ENCODE results near the gene SPEN. TPM values are rescaled to one million over a fixed set of nuclear protein-coding genes. Genes with fewer than 3 reads are reported as not detected.

Gene SPEN
- total and polyA plus RNA-seq, 10 of the 15 experiments (the other 5 are each of a cell fraction or from before 2014, with no cell fraction given), result 5.2 to 58.7 (median 20.1) TPM

DNA sequence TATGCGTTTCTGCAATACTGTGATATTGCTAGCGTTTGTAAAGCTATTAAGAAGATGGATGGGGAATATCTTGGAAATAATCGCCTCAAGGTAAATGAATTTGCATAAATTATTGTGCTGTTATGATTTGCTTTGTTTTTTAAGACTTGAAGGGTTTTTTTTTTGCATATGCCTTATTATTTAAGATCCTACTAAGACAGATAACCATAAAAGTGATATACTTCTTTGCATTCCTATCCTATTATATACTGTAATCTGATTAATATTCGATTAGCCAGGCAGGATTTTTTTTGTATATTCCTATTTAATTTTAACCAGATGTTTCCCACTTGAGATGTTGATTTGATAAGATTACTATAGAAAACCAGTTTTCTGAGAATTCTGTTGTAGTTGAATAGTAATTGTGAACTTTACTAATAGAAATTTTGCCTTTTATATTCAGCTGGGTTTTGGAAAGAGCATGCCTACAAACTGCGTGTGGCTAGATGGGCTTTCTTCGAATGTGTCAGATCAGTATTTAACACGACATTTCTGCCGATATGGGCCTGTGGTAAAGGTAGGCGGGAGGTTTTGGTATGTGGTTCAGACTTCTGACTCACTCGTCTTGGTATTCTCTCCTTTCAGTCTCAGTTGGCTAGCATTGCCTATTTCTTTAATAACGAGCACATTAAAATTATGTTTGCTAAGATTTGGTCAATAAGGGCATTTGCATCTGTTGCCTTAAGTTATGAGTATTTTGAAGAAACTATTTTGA is 71.6 kb downstream of the SPEN start:
- BruUV-seq (replicated peaks), result no TSS peak
- intact Hi-C loops (cut with micrococcal nuclease; ENCODE audit: unreplicated experiment) (loop anchor here (10.0 kb wide), 1 partner anchor 104 kb away; no protein-coding TSS in a partner anchor), in situ Hi-C loops (cut with MboI) (no loop called here)
- no peaks in the 10 kb centered on the region for H3K9me3 ChIP-seq (replicated peaks; ENCODE audit: control insufficient read depth, insufficient read depth, low read length)
- H3K9ac ChIP-seq (ENCODE audit: control insufficient read depth, insufficient read depth, low read length), result no peak overlapping the region
- no peaks in the 10 kb centered on the region for H4K20me1 ChIP-seq (ENCODE audit: control insufficient read depth, insufficient read depth)
- ChIA-PET SMC1A (ENCODE audit: uncharacterized antibody, unreplicated experiment) (interaction anchor here (0.9 to 1.6 kb wide), 2 partner anchors 8 to 104 kb away, joined by 3 to 6 read pairs; no protein-coding TSS in a partner anchor), POLR2A (interaction anchor here (0.6 to 1.0 kb wide), 2 partner anchors 9 to 45 kb away, joined by 3 read pairs; no protein-coding TSS in a partner anchor), CTCF (interaction anchor here (0.6 to 1.3 kb wide), 4 partner anchors 24 to 127 kb away, joined by 3 to 6 read pairs (median 3); no protein-coding TSS in a partner anchor), RAD21 (ENCODE audit: unreplicated experiment) (interaction anchor here (1.2 kb wide), 1 partner anchor 103 kb away, joined by 5 read pairs; no protein-coding TSS in a partner anchor)
- H3K36me3 ChIP-seq (ENCODE audit: control insufficient read depth in 2 of 2, insufficient read depth in 2 of 2, low read length in 1 of 2), result peaks cover 5 to 39% of the 10 kb centered on the region in 2 experiments
- H3K4me3 ChIP-seq, result no peak overlapping the region
- FAIRE-seq, result peak; percentile 94
- WGBS (ENCODE audit: insufficient coverage, insufficient replicate concordance, low lambda C conversion rate, missing lambda C conversion rate), result 14% methylated on average over 11 of the region's 11 CpGs
- no peak overlapping the region for H3K4me2 ChIP-seq (ENCODE audit: control insufficient read depth, insufficient read depth)
- ATAC-seq, result peak; percentile 93
- peaks cover 14% of the 10 kb centered on the region for H3K79me2 ChIP-seq (ENCODE audit: control insufficient read depth, insufficient read depth, low read length)
- peaks cover 33% of the 10 kb centered on the region for H3K4me1 ChIP-seq (ENCODE audit: control insufficient read depth, insufficient read depth, low read length)
- peak; percentile 70 for DNase-seq (ENCODE audit: low read depth, low spot score)
- H3K27ac ChIP-seq (ENCODE audit: control insufficient read depth, insufficient read depth), result no peak overlapping the region
- no peak overlapping the region for H2AFZ ChIP-seq (ENCODE audit: control insufficient read depth, low read depth, low read length)
- no peaks in the 10 kb centered on the region for H3K27me3 ChIP-seq (replicated peaks in 1 of 2; ENCODE audit: control insufficient read depth in 2 of 2, insufficient read depth in 2 of 2, low read length in 1 of 2)
- no peak for TF ChIP-seq ZSCAN29 (IDR thresholded peaks at IDR 0.05)
- TF ChIP-seq MTA2 (IDR thresholded peaks at IDR 0.05; ENCODE audit: low read depth), result peak; percentile 77
- no peak for TF ChIP-seq SMAD1 (IDR thresholded peaks at IDR 0.05; ENCODE audit: low read depth, partially characterized antibody)
- TF ChIP-seq RFX5 (IDR thresholded peaks at IDR 0.05; ENCODE audit: low read depth, low read length), result no peak
- TF ChIP-seq POLR2AphosphoS5 (IDR thresholded peaks at IDR 0.05; ENCODE audit: low read length), result no peak
- no peak for TF ChIP-seq CEBPB (IDR thresholded peaks at IDR 0.05; ENCODE audit: borderline replicate concordance in 1 of 2, low read depth in 2 of 2, low read length in 2 of 2)
- no peak for TF ChIP-seq MXI1 (IDR thresholded peaks at IDR 0.05; ENCODE audit: low read depth, low read length)
- TF ChIP-seq SP1 (IDR thresholded peaks at IDR 0.05; ENCODE audit: low read depth, low read length), result no peak
- no peak; the same call in 1 of the 2 replicates for TF ChIP-seq BMI1 (IDR thresholded peaks at IDR 0.05; ENCODE audit: borderline replicate concordance)
- no peak for TF ChIP-seq NR2C2 (IDR thresholded peaks at IDR 0.05; ENCODE audit: borderline replicate concordance, control insufficient read depth, insufficient read length, low read depth)
- TF ChIP-seq NFIC (IDR thresholded peaks at IDR 0.05; ENCODE audit: low read depth, low read length), result peak; percentile 95
- no peak for TF ChIP-seq ZNF207 (IDR thresholded peaks at IDR 0.05; ENCODE audit: borderline replicate concordance)
- no peak for TF ChIP-seq BRCA1 (IDR thresholded peaks at IDR 0.05; ENCODE audit: low read depth, low read length)
- TF ChIP-seq, protein P1, sequence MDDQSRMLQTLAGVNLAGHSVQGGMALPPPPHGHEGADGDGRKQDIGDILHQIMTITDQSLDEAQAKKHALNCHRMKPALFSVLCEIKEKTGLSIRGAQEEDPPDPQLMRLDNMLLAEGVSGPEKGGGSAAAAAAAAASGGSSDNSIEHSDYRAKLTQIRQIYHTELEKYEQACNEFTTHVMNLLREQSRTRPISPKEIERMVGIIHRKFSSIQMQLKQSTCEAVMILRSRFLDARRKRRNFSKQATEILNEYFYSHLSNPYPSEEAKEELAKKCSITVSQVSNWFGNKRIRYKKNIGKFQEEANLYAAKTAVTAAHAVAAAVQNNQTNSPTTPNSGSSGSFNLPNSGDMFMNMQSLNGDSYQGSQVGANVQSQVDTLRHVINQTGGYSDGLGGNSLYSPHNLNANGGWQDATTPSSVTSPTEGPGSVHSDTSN (IDR thresholded peaks at IDR 0.05; ENCODE audit: insufficient replicate concordance, low read depth, low read length), result no peak
- no peak for TF ChIP-seq MEF2B (IDR thresholded peaks at IDR 0.05; ENCODE audit: partially characterized antibody, poor library complexity, severe bottlenecking)
- no peak for TF ChIP-seq SRF (IDR thresholded peaks at IDR 0.05; ENCODE audit: low read depth in 2 of 2, low read length in 2 of 2)
- no peak for TF ChIP-seq RAD21 (IDR thresholded peaks at IDR 0.05; ENCODE audit: insufficient read depth, low read depth, low read length)
- TF ChIP-seq ZNF592 (IDR thresholded peaks at IDR 0.05), result no peak
- no peak for TF ChIP-seq HCFC1 (IDR thresholded peaks at IDR 0.05; ENCODE audit: low read length)
- peak; percentile 75 for TF ChIP-seq DPF2 (IDR thresholded peaks at IDR 0.05)
